ENCODE data around the gene LSM14A. TPM values are rescaled to one million over a fixed set of nuclear protein-coding genes. Genes with fewer than 3 reads are reported as not detected.

LSM14A gene
- polyA plus RNA-seq, 3 donors, result 73.2 to 91.8 (median 82.7) TPM

DNA sequence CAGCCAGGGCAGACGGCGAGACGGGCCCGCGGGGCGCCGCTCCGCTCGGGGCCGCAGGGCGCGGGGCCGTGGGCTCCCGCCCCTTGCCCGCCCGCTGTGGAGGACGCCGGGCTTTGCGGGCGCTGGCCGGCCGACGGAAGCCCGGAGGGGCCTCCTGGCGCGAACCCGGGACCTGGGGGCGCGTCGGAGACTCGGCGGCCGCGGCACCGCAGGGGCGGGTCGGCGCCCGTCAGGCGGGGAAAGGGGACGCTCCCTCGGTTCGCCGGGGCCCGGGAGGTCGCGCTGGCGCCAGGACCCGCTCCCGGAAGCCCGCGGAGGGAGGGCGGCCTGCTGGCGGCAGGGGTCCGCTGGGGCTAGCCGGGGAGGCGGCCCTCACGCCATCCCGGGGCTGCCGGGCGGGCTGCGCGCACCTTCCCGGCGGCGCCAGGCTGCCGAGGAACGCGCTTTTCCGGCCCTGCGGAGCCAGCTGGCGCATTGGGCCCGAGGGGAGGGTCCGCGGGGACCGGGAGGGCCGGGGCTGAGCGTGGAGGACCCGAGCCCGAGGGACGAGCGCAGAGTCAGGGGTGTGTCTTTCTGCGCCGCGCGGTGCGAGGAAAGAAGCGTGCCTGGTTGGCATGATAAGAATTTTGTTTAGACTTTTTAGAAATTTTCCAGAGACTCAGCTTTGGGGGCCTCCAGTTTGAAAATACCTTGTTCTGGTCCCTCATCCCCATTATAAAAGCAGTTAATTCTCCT is 82.6 kb downstream of the LSM14A start:
- intact Hi-C loops (cut with micrococcal nuclease), result loop anchor here (5.0 to 10.0 kb wide), 2 partner anchors 80 to 82 kb away; no protein-coding TSS in a partner anchor
- peak overlapping the region; percentile 74 for H2AFZ ChIP-seq (ENCODE audit: insufficient read depth, low read depth, low read length, poor library complexity, severe bottlenecking)
- H4K20me1 ChIP-seq (ENCODE audit: insufficient read depth, low read length), result peaks cover 4% of the 10 kb centered on the region
- Mint-ChIP-seq H3K4me1 (peaks cover 15% of the 10 kb centered on the region), H3K27ac (peak overlapping the region in 1 of 7 donors; percentile 21), H3K9me3 (peaks cover 0 to 13% (median 3%) of the 10 kb centered on the region in 7 donors), H3K4me3 (peak overlapping the region; percentile 69 to 86), H3K36me3 (peaks cover 0 to 6% of the 10 kb centered on the region in 2 donors), H3K27me3 (ENCODE audit: low read depth in 3 of 3) (peaks cover 55 to 64% (median 58%) of the 10 kb centered on the region in 3 donors)
- H3K36me3 ChIP-seq (replicated peaks in 1 of 2; ENCODE audit: control insufficient read depth in 1 of 2, insufficient read depth in 2 of 2, low read length in 2 of 2), result no peaks in the 10 kb centered on the region
- no peak overlapping the region for H3K27ac ChIP-seq (ENCODE audit: low read depth in 1 of 2, low read length in 2 of 2)
- peak in 1 of 3 donors; percentile 8 for DNase-seq
- H3K4me3 ChIP-seq (replicated peaks in 1 of 3; ENCODE audit: low read depth in 2 of 3, low read length in 3 of 3), result peak overlapping the region; percentile 29 to 78 (median 57)
- peak overlapping the region; percentile 95 for H3K4me2 ChIP-seq (replicated peaks; ENCODE audit: extremely low read depth, low read length, poor library complexity, severe bottlenecking)
- under 1% methylated on average over 85 of the region's 88 CpGs for WGBS (ENCODE audit: insufficient coverage)
- TF ChIP-seq, protein P1, sequence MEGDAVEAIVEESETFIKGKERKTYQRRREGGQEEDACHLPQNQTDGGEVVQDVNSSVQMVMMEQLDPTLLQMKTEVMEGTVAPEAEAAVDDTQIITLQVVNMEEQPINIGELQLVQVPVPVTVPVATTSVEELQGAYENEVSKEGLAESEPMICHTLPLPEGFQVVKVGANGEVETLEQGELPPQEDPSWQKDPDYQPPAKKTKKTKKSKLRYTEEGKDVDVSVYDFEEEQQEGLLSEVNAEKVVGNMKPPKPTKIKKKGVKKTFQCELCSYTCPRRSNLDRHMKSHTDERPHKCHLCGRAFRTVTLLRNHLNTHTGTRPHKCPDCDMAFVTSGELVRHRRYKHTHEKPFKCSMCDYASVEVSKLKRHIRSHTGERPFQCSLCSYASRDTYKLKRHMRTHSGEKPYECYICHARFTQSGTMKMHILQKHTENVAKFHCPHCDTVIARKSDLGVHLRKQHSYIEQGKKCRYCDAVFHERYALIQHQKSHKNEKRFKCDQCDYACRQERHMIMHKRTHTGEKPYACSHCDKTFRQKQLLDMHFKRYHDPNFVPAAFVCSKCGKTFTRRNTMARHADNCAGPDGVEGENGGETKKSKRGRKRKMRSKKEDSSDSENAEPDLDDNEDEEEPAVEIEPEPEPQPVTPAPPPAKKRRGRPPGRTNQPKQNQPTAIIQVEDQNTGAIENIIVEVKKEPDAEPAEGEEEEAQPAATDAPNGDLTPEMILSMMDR (IDR thresholded peaks at IDR 0.05), result no peak
- H3K4me1 ChIP-seq (ENCODE audit: control insufficient read depth in 1 of 2, insufficient read depth in 2 of 2, low read length in 2 of 2), result peaks cover 11 to 14% of the 10 kb centered on the region in 2 donors
- peaks cover 21 to 46% of the 10 kb centered on the region in 2 donors for H3K27me3 ChIP-seq (ENCODE audit: control insufficient read depth in 2 of 2, insufficient read depth in 2 of 2, low read length in 2 of 2)
- peak overlapping the region; percentile 57 for H3K9ac ChIP-seq (ENCODE audit: insufficient read depth, low read length, poor library complexity, severe bottlenecking)
- no peaks in the 10 kb centered on the region for H3K79me2 ChIP-seq (ENCODE audit: insufficient read depth, low read length)
- H3K9me3 ChIP-seq (replicated peaks in 1 of 2; ENCODE audit: control insufficient read depth in 1 of 2, insufficient read depth in 1 of 2, low read length in 2 of 2), result no peaks in the 10 kb centered on the region

GRCh38 chr19:34255546-34255945 is 83.2 kb downstream of the LSM14A start:
- no peaks in the 10 kb centered on the region for H3K79me2 ChIP-seq (ENCODE audit: insufficient read depth, low read length)
- intact Hi-C loops (cut with micrococcal nuclease), result loop anchor here in 1 of 2 donors (10.0 kb wide), 1 partner anchor 79 kb away; no protein-coding TSS in a partner anchor

More at GRCh38 chr19:34255546-34255945, 83.2 kb downstream of the LSM14A start:
- H4K20me1 ChIP-seq (ENCODE audit: insufficient read depth, low read length), result peaks cover 4% of the 10 kb centered on the region
- H3K27ac Mint-ChIP-seq, result peak overlapping the region in 1 of 7 donors; percentile 19
- peaks cover 0 to 6% of the 10 kb centered on the region in 2 donors for H3K36me3 Mint-ChIP-seq
- H3K27me3 ChIP-seq (ENCODE audit: control insufficient read depth in 2 of 2, insufficient read depth in 2 of 2, low read length in 2 of 2), result peaks cover 21 to 46% of the 10 kb centered on the region in 2 donors
- peak overlapping the region; percentile 95 for H3K4me2 ChIP-seq (replicated peaks; ENCODE audit: extremely low read depth, low read length, poor library complexity, severe bottlenecking)
- H3K9me3 Mint-ChIP-seq, result peaks cover 0 to 13% (median 3%) of the 10 kb centered on the region in 7 donors
- no peaks in the 10 kb centered on the region for H3K36me3 ChIP-seq (replicated peaks in 1 of 2; ENCODE audit: control insufficient read depth in 1 of 2, insufficient read depth in 2 of 2, low read length in 2 of 2)
- no peaks in the 10 kb centered on the region for H3K9me3 ChIP-seq (replicated peaks in 1 of 2; ENCODE audit: control insufficient read depth in 1 of 2, insufficient read depth in 1 of 2, low read length in 2 of 2)
- H3K9ac ChIP-seq (ENCODE audit: insufficient read depth, low read length, poor library complexity, severe bottlenecking), result no peak overlapping the region
- H2AFZ ChIP-seq (ENCODE audit: insufficient read depth, low read depth, low read length, poor library complexity, severe bottlenecking), result peak overlapping the region; percentile 74
- TF ChIP-seq, protein P1 (IDR thresholded peaks at IDR 0.05), result no peak
- no peak for DNase-seq
- H3K4me3 Mint-ChIP-seq, result peak overlapping the region; percentile 69 to 86
- peaks cover 11 to 14% of the 10 kb centered on the region in 2 donors for H3K4me1 ChIP-seq (ENCODE audit: control insufficient read depth in 1 of 2, insufficient read depth in 2 of 2, low read length in 2 of 2)
- H3K27me3 Mint-ChIP-seq (ENCODE audit: low read depth in 3 of 3), result peaks cover 57 to 64% (median 58%) of the 10 kb centered on the region in 3 donors
- WGBS (ENCODE audit: insufficient coverage), result 82% methylated on average over 5 of the region's 9 CpGs
- no peak overlapping the region for H3K27ac ChIP-seq (ENCODE audit: low read depth in 1 of 2, low read length in 2 of 2)
- H3K4me3 ChIP-seq (replicated peaks in 1 of 3; ENCODE audit: low read depth in 2 of 3, low read length in 3 of 3), result peak overlapping the region in 1 of 3 experiments; percentile 78
- peaks cover 15% of the 10 kb centered on the region for H3K4me1 Mint-ChIP-seq

Measured in CD14-positive monocyte (primary cell).